Fibroblast of lung (primary cell): Measurements from ENCODE around the gene SYT17. TPM values are rescaled to one million over a fixed set of nuclear protein-coding genes. Genes with fewer than 3 reads are reported as not detected.
"Not testable (repeated sequence)": the region's sequence is repeated elsewhere in the genome, so short reads cannot be mapped to it uniquely, and the experiment has no call there.

Source experiments
- DNase-seq, 2 donors: peaks; one replicate each; pipeline versions ENCODE4 v3.0.0 to v3.0.0-alpha.2; 2010; ENCODE audit warnings: low read depth in 2 of 2
- H2AFZ ChIP-seq: 2 replicates; pipeline ENCODE4 v1.5.1; 2012; ENCODE audit warnings: low read length, control low read depth, inconsistent platforms
- H3K27ac ChIP-seq: 2 replicates; pipeline ENCODE4 v1.5.1; 2011; ENCODE audit warnings: low read length, control low read depth; ENCODE audit not compliant: insufficient read depth
- H3K27me3 ChIP-seq: 2 replicates; pipeline ENCODE4 v1.5.1; 2011; ENCODE audit warnings: mild to moderate bottlenecking, low read length; ENCODE audit not compliant: control insufficient read depth, insufficient read depth
- H3K36me3 ChIP-seq: 2 replicates; pipeline ENCODE4 v1.5.1; 2011; ENCODE audit warnings: low read length; ENCODE audit not compliant: control insufficient read depth, insufficient read depth
- H3K4me1 ChIP-seq: 2 replicates; pipeline ENCODE4 v1.5.1; 2011; ENCODE audit warnings: low read length; ENCODE audit not compliant: control insufficient read depth, insufficient read depth; ENCODE audit errors: extremely low read depth
- H3K4me2 ChIP-seq: 2 replicates; pipeline ENCODE4 v1.5.1; 2011; ENCODE audit warnings: low read length, control low read depth; ENCODE audit not compliant: insufficient read depth; ENCODE audit errors: extremely low read depth
- H3K4me3 ChIP-seq, 4 experiments: fragments of 200-600 bp in 1 of 4; sonication (generic) in 1 of 4; replicated peaks in 1 of 4; 2 replicates each; pipeline ENCODE4 v1.5.1; 2011 to 2016; ENCODE audit warnings: low read length in 4 of 4, low read depth in 3 of 4, mild to moderate bottlenecking in 3 of 4, control low read depth in 2 of 4, inconsistent platforms in 1 of 4, mixed read lengths in 1 of 4; ENCODE audit not compliant: insufficient read depth in 1 of 4; ENCODE audit errors: control extremely low read depth in 1 of 4
- H3K79me2 ChIP-seq: 2 replicates; pipeline ENCODE4 v1.5.1; 2012; ENCODE audit warnings: mild to moderate bottlenecking, low read length, inconsistent platforms; ENCODE audit not compliant: control insufficient read depth, insufficient read depth
- H3K9ac ChIP-seq: 2 replicates; pipeline ENCODE4 v1.5.1; 2011; ENCODE audit warnings: mild to moderate bottlenecking, low read length, control low read depth; ENCODE audit not compliant: insufficient read depth
- H3K9me3 ChIP-seq: 2 replicates; pipeline ENCODE4 v1.5.1; 2012; ENCODE audit warnings: low read depth, low read length; ENCODE audit not compliant: control insufficient read depth, insufficient read depth
- H4K20me1 ChIP-seq: 2 replicates; pipeline ENCODE4 v1.5.1; 2011; ENCODE audit warnings: low read length; ENCODE audit not compliant: control insufficient read depth, insufficient read depth; ENCODE audit errors: extremely low read depth
- CTCF ChIP-seq, 2 donors: IDR thresholded peaks in 1 of 2; conservative IDR thresholded peaks in 1 of 2; 1 replicate in 1 of 2; 2 replicates in 1 of 2; pipeline ENCODE4 v1.5.1; 2011 to 2012; ENCODE audit warnings: low read length in 2 of 2, control low read depth in 1 of 2, inconsistent platforms in 1 of 2, low read depth in 1 of 2, mild to moderate bottlenecking in 1 of 2
- EZH2 ChIP-seq: IDR thresholded peaks from 2 replicates; pipeline ENCODE4 v1.5.1; 2012; ENCODE audit warnings: low read length, control low read depth, mild to moderate bottlenecking; ENCODE audit errors: missing control alignments
- polyA plus RNA-seq, 2 donors: library from polyadenylated mRNA; depleted of rRNA in 1 of 2; stranded (reverse) in 1 of 2; unstranded in 1 of 2; fragments of >200 nt; gene quantifications; 2 replicates each; pipeline ENCODE4 v1.2.1, GENCODE V29; 2011 to 2012; ENCODE audit warnings: missing spikeins in 1 of 2
- total RNA-seq: library from RNA; depleted of rRNA; stranded (reverse); fragments of >200 nt; gene quantifications from 2 replicates; pipeline ENCODE4 v1.2.1, GENCODE V29; 2014

SYT17 gene
- total and polyA plus RNA-seq, 2 donors (not counting 1 experiment from before 2014, with no cell fraction given): 0.33 TPM; not detected in 1

GRCh38 chr16:19184823-19185509 is 16.9 kb downstream of the SYT17 start:
- Histone ChIP-seq H3K79me2 (no peaks in the 10 kb centered on the region), H2AFZ (no peak overlapping the region)

GRCh38 chr16:19185510-19185851 is 17.4 kb downstream of the SYT17 start:
- Histone ChIP-seq H3K36me3 (no peaks in the 10 kb centered on the region), H2AFZ (no peak overlapping the region), H3K4me1 (no peaks in the 10 kb centered on the region), H3K9ac (no peak overlapping the region), H3K9me3 (no peaks in the 10 kb centered on the region), H3K27me3 (no peaks in the 10 kb centered on the region), H3K27ac (no peak overlapping the region), H3K4me3 (no peak overlapping the region), H3K79me2 (no peaks in the 10 kb centered on the region), H4K20me1 (no peaks in the 10 kb centered on the region), H3K4me2 (no peak overlapping the region)
- TF ChIP-seq CTCF (conservative IDR thresholded peaks at IDR 0.05 in 1 of 2, IDR thresholded peaks at IDR 0.05 in 1 of 2; ENCODE audit: low read depth in 1 of 2, low read length in 2 of 2): no peak
- no peak for DNase-seq

More at GRCh38 chr16:19184823-19185509, 16.9 kb downstream of the SYT17 start:
- H3K4me3 ChIP-seq: no peak overlapping the region
- no peaks in the 10 kb centered on the region for H3K27me3 ChIP-seq
- H3K4me2 ChIP-seq: no peak overlapping the region
- TF ChIP-seq CTCF (conservative IDR thresholded peaks at IDR 0.05 in 1 of 2, IDR thresholded peaks at IDR 0.05 in 1 of 2; ENCODE audit: low read depth in 1 of 2, low read length in 2 of 2): no peak
- no peak for TF ChIP-seq EZH2
- no peaks in the 10 kb centered on the region for H4K20me1 ChIP-seq
- peak in 1 of 2 donors; percentile 26 for DNase-seq
- H3K27ac ChIP-seq: no peak overlapping the region
- no peak overlapping the region for H3K9ac ChIP-seq
- no peaks in the 10 kb centered on the region for H3K36me3 ChIP-seq
- no peaks in the 10 kb centered on the region for H3K9me3 ChIP-seq
- no peaks in the 10 kb centered on the region for H3K4me1 ChIP-seq

- no peaks in the 10 kb centered on the region for H3K9me3 ChIP-seq
- no peak overlapping the region for H3K9ac ChIP-seq
- no peaks in the 10 kb centered on the region for H3K27me3 ChIP-seq
- H3K4me2 ChIP-seq: no peak overlapping the region
- peak in 1 of 2 donors; percentile 20 for DNase-seq
- no peak for TF ChIP-seq EZH2
- no peak for TF ChIP-seq CTCF (conservative IDR thresholded peaks at IDR 0.05 in 1 of 2, IDR thresholded peaks at IDR 0.05 in 1 of 2; ENCODE audit: low read depth in 1 of 2, low read length in 2 of 2)
- no peaks in the 10 kb centered on the region for H4K20me1 ChIP-seq
- no peak overlapping the region for H2AFZ ChIP-seq
- no peaks in the 10 kb centered on the region for H3K4me1 ChIP-seq
- H3K4me3 ChIP-seq: no peak overlapping the region
- no peak overlapping the region for H3K27ac ChIP-seq
- no peaks in the 10 kb centered on the region for H3K36me3 ChIP-seq
- no peaks in the 10 kb centered on the region for H3K79me2 ChIP-seq
These were observed 18.4 kb downstream of the SYT17 start for GRCh38 chr16:19186408-19186807.

GRCh38 chr16:19187961-19188360 is 19.9 kb downstream of the SYT17 start:
- not testable (repeated sequence) for H3K9me3 ChIP-seq, H3K79me2 ChIP-seq, H2AFZ ChIP-seq, H4K20me1 ChIP-seq, DNase-seq, H3K4me1 ChIP-seq, H3K27ac ChIP-seq, H3K27me3 ChIP-seq, H3K36me3 ChIP-seq, H3K4me3 ChIP-seq, H3K9ac ChIP-seq, H3K4me2 ChIP-seq
